ENCODE measurements around the gene ABHD14A. TPM values are rescaled to one million over a fixed set of nuclear protein-coding genes. Genes with fewer than 3 reads are reported as not detected.

ABHD14A gene
- total RNA-seq, 2 experiments from 2014 or later, result 11.8 to 13.7 TPM

Other genes with a start within 250 kb of the ABHD14A start
- gene IQCF6, start 195.8 kb upstream of the ABHD14A start, total RNA-seq, result not detected
- gene IQCF2, start 113.4 kb upstream of the ABHD14A start, total RNA-seq, result not detected
- not detected for gene IQCF5, start 99.5 kb upstream of the ABHD14A start, total RNA-seq
- gene IQCF1, start 71.7 kb upstream of the ABHD14A start, total RNA-seq, result not detected
- 10 to 100 TPM; 25.4 to 38.0 TPM for gene RRP9, start 33.2 kb upstream of the ABHD14A start, total RNA-seq
- gene PARP3, start 32.7 kb upstream of the ABHD14A start, total RNA-seq, result 10 to 100 TPM; 15.8 to 19.0 TPM
- not detected for gene GPR62, start 19.7 kb upstream of the ABHD14A start, total RNA-seq
- 10 to 100 TPM; 11.4 to 21.1 TPM for gene PCBP4, start 7.6 kb upstream of the ABHD14A start, total RNA-seq
- gene ABHD14B, start 1.0 kb upstream of the ABHD14A start, total RNA-seq, result 10 to 100 TPM; 36.2 to 36.7 TPM
- 10 to 100 TPM; 18.1 to 21.3 TPM for gene ACY1, start 8.5 kb downstream of the ABHD14A start, total RNA-seq
- gene RPL29, start 20.8 kb downstream of the ABHD14A start, total RNA-seq, result 1,000 to 10,000 TPM; 1,042 to 1,060 TPM
- gene DUSP7, start 81.5 kb downstream of the ABHD14A start, total RNA-seq, result 10 to 100 TPM; 24.2 to 29.3 TPM
- 10 to 100 TPM; 29.3 to 29.5 TPM for gene POC1A, start 179.4 kb downstream of the ABHD14A start, total RNA-seq
- 10 to 100 TPM; 61.3 to 84.2 TPM for gene ALAS1, start 223.1 kb downstream of the ABHD14A start, total RNA-seq